Loucy (cell line): ENCODE results near the gene WDR5.

Experiments used
- H2AFZ ChIP-seq: fragments of 200-600 bp; sonication (generic); 2 replicates; pipeline ENCODE4 v1.6.0; 2016; ENCODE audit warnings: antibody characterized with exemption, mild to moderate bottlenecking, low read length, moderate library complexity
- H3F3A ChIP-seq: fragments of 200-600 bp; 2 replicates; pipeline ENCODE4 v1.6.0; 2016; ENCODE audit warnings: antibody characterized with exemption, low read depth, mild to moderate bottlenecking
- H3K27me3 ChIP-seq: fragments of 200-600 bp; sonication (generic); 2 replicates; pipeline ENCODE4 v1.6.1; 2014; ENCODE audit warnings: low read length, mild to moderate bottlenecking; ENCODE audit not compliant: insufficient read depth, poor library complexity, severe bottlenecking
- H3K36me3 ChIP-seq: fragments of 200-600 bp; sonication (generic); 2 replicates; pipeline ENCODE4 v1.6.1; 2016; ENCODE audit warnings: low read length; ENCODE audit not compliant: insufficient read depth
- H3K4me1 ChIP-seq: fragments of 200-600 bp; sonication (generic); 2 replicates; pipeline ENCODE4 v1.5.1; 2014; ENCODE audit warnings: low read length, mild to moderate bottlenecking; ENCODE audit not compliant: insufficient read depth, poor library complexity, severe bottlenecking
- H3K4me2 ChIP-seq: fragments of 200-600 bp; sonication (generic); 2 replicates; pipeline ENCODE4 v1.6.0; 2014; ENCODE audit warnings: antibody characterized with exemption, low read length, low read depth, mild to moderate bottlenecking; ENCODE audit not compliant: poor library complexity, severe bottlenecking
- H3K4me3 ChIP-seq: fragments of 200-600 bp; sonication (generic); 2 replicates; pipeline ENCODE4 v1.5.1; 2014; ENCODE audit warnings: low read length, mild to moderate bottlenecking, mixed read lengths; ENCODE audit not compliant: poor library complexity, severe bottlenecking
- H3K79me2 ChIP-seq: fragments of 200-600 bp; sonication (generic); 2 replicates; pipeline ENCODE4 v1.6.1; 2014; ENCODE audit warnings: low read length; ENCODE audit not compliant: insufficient read depth
- H3K9ac ChIP-seq: fragments of 200-600 bp; sonication (generic); 2 replicates; pipeline ENCODE4 v1.6.0; 2014; ENCODE audit warnings: mild to moderate bottlenecking, low read depth, low read length, moderate library complexity; ENCODE audit not compliant: poor library complexity, severe bottlenecking
- H3K9me2 ChIP-seq: fragments of 200-600 bp; sonication (generic); replicated peaks from 2 replicates; pipeline ENCODE4 v1.6.1; 2016; ENCODE audit warnings: low read depth, low read length, mixed read lengths
- H3K9me3 ChIP-seq: fragments of 200-600 bp; sonication (generic); 2 replicates; pipeline ENCODE4 v1.6.1; 2014; ENCODE audit warnings: mild to moderate bottlenecking, antibody characterized with exemption, low read length, low read depth; ENCODE audit not compliant: insufficient read depth
- H4K20me1 ChIP-seq: fragments of 200-600 bp; sonication (generic); 2 replicates; pipeline ENCODE4 v1.6.0; 2014; ENCODE audit warnings: antibody characterized with exemption, low read length, mild to moderate bottlenecking; ENCODE audit not compliant: insufficient read depth, poor library complexity, severe bottlenecking
- CTCF ChIP-seq: fragments of 200-600 bp; sonication (generic); conservative IDR thresholded peaks from 2 replicates; pipeline ENCODE4 v1.5.1; 2014; ENCODE audit warnings: mild to moderate bottlenecking, antibody characterized with exemption, low read length
- EZH2phosphoT487 ChIP-seq: fragments of 200-600 bp; IDR thresholded peaks from 2 replicates; pipeline ENCODE4 v1.6.1; 2018; ENCODE audit warnings: antibody characterized with exemption, mild to moderate bottlenecking, moderate library complexity, borderline replicate concordance

WDR5 gene

GRCh38 chr9:134130503-134131375 lies 5.1 kb upstream of the WDR5 start:
- Histone ChIP-seq H3K27me3 (no peaks in the 10 kb centered on the region), H2AFZ (no peak overlapping the region), H3K4me2 (no peak overlapping the region), H3F3A (peaks cover 3% of the 10 kb centered on the region; the same call in 1 of the 2 replicates), H3K4me1 (peaks cover 11% of the 10 kb centered on the region), H4K20me1 (no peaks in the 10 kb centered on the region), H3K9me3 (no peaks in the 10 kb centered on the region), H3K79me2 (peaks cover 10% of the 10 kb centered on the region; the same call in 1 of the 2 replicates), H3K4me3 (no peak overlapping the region), H3K9ac (no peak overlapping the region), H3K36me3 (no peaks in the 10 kb centered on the region), H3K9me2 (no peaks in the 10 kb centered on the region)
- TF ChIP-seq EZH2phosphoT487 (no peak), CTCF (no peak)

GRCh38 chr9:134131471-134132207 lies 4.2 kb upstream of the WDR5 start:
- peaks cover 16% of the 10 kb centered on the region for H3K79me2 ChIP-seq
- peaks cover 11% of the 10 kb centered on the region for H3K4me1 ChIP-seq
- no peaks in the 10 kb centered on the region for H3K9me3 ChIP-seq
- no peak overlapping the region for H2AFZ ChIP-seq
- H3K27me3 ChIP-seq, result no peaks in the 10 kb centered on the region
- H3K9me2 ChIP-seq, result no peaks in the 10 kb centered on the region
- TF ChIP-seq EZH2phosphoT487 (no peak), CTCF (no peak)
- H3K9ac ChIP-seq, result no peak overlapping the region
- no peak overlapping the region for H3K4me2 ChIP-seq
- peaks cover 4% of the 10 kb centered on the region for H4K20me1 ChIP-seq
- H3K4me3 ChIP-seq, result no peak overlapping the region
- H3K36me3 ChIP-seq, result no peaks in the 10 kb centered on the region
- peaks cover 3% of the 10 kb centered on the region; the same call in 1 of the 2 replicates for H3F3A ChIP-seq

- Histone ChIP-seq H3K4me2 (no peak overlapping the region), H3K9ac (no peak overlapping the region), H3K27me3 (no peaks in the 10 kb centered on the region), H3K79me2 (peaks cover 23% of the 10 kb centered on the region), H3K9me2 (no peaks in the 10 kb centered on the region), H3F3A (peaks cover 3% of the 10 kb centered on the region; the same call in 1 of the 2 replicates), H3K36me3 (no peaks in the 10 kb centered on the region), H3K4me1 (peaks cover 18% of the 10 kb centered on the region), H3K9me3 (no peaks in the 10 kb centered on the region), H4K20me1 (peaks cover 11% of the 10 kb centered on the region), H2AFZ (no peak overlapping the region), H3K4me3 (no peak overlapping the region)
- TF ChIP-seq EZH2phosphoT487 (no peak), CTCF (no peak)
These were observed 3.5 kb upstream of the WDR5 start for GRCh38 chr9:134132208-134132870.
